Endothelial cell of umbilical vein (primary cell): ENCODE data around the gene C15orf40. TPM values are rescaled to one million over a fixed set of nuclear protein-coding genes. Genes with fewer than 3 reads are reported as not detected.

Experiments used
- BruUV-seq: library from RNA; stranded (reverse); fragments of 400-500 nt; replicated peaks from 2 replicates; lab custom pipeline; 2021; lab: Mats Ljungman, UMichigan
- CTCF ChIA-PET: fragments of 300-600, 350-600 bp; sonication (Branson Sonifier 250); formaldehyde crosslinking; loops from one replicate; lab custom pipeline; 2021; ENCODE audit warnings: antibody characterized with exemption, inconsistent platforms; lab: Charles Lee
- POLR2A ChIA-PET: fragments of 300-600, 350-600 bp; sonication (Branson Sonifier 250); formaldehyde crosslinking; loops from one replicate; lab custom pipeline; 2021; ENCODE audit warnings: antibody characterized with exemption, inconsistent platforms; lab: Charles Lee
- DNase-seq: peaks from one replicate; pipeline ENCODE4 v3.0.0-alpha.2; 2011; ENCODE audit warnings: low read depth, low spot score
- FAIRE-seq: peaks from 2 replicates; lab custom pipeline; 2011; peaks lifted over from hg19 to GRCh38; lab: Jason Lieb, UNC
- H2AFZ ChIP-seq: 2 replicates; pipeline ENCODE4 v1.6.0; 2012; ENCODE audit warnings: low read depth, low read length, control low read depth, inconsistent platforms
- H3K27ac ChIP-seq: 2 replicates; pipeline ENCODE4 v1.5.1; 2011; ENCODE audit warnings: low read depth, mild to moderate bottlenecking, control low read depth, low read length, moderate library complexity; ENCODE audit not compliant: insufficient read depth
- H3K27me3 ChIP-seq, 2 experiments: 2 replicates each; pipeline versions ENCODE4 v1.6.0 to v1.6.1; 2011; ENCODE audit warnings: low read length in 2 of 2, mixed read lengths in 1 of 2; ENCODE audit not compliant: control insufficient read depth in 2 of 2, insufficient read depth in 2 of 2
- H3K36me3 ChIP-seq, 2 experiments: 2 replicates in 1 of 2; 3 replicates in 1 of 2; pipeline ENCODE4 v1.5.1; 2011; ENCODE audit warnings: low read length in 2 of 2, mild to moderate bottlenecking in 1 of 2, moderate library complexity in 1 of 2; ENCODE audit not compliant: control insufficient read depth in 2 of 2, insufficient read depth in 2 of 2; ENCODE audit errors: extremely low read depth in 1 of 2
- H3K4me1 ChIP-seq: 3 replicates; pipeline ENCODE4 v1.5.1; 2011; ENCODE audit warnings: mild to moderate bottlenecking, low read length; ENCODE audit not compliant: control insufficient read depth, insufficient read depth; ENCODE audit errors: extremely low read depth
- H3K4me2 ChIP-seq: 2 replicates; pipeline ENCODE4 v1.6.1; 2011; ENCODE audit warnings: low read length, control low read depth, mixed read lengths; ENCODE audit not compliant: insufficient read depth
- H3K4me3 ChIP-seq, 3 experiments: fragments of 200-600 bp in 1 of 3; sonication (generic), shearing (Covaris generic) in 1 of 3; replicated peaks in 1 of 3; 2 replicates each; pipeline ENCODE4 v1.5.1; 2011 to 2016; ENCODE audit warnings: control low read depth in 3 of 3, low read length in 3 of 3, mild to moderate bottlenecking in 2 of 3, inconsistent platforms in 1 of 3, low read depth in 1 of 3, moderate library complexity in 1 of 3; ENCODE audit not compliant: insufficient read depth in 1 of 3
- H3K79me2 ChIP-seq: 2 replicates; pipeline ENCODE4 v1.6.0; 2012; ENCODE audit warnings: low read length, inconsistent platforms; ENCODE audit not compliant: control insufficient read depth, insufficient read depth
- H3K9ac ChIP-seq: replicated peaks from 2 replicates; pipeline ENCODE3; 2011; ENCODE audit warnings: low read length, control low read depth; ENCODE audit not compliant: insufficient read depth; ENCODE audit errors: extremely low read depth
- H3K9me1 ChIP-seq: replicated peaks from 3 replicates; pipeline ENCODE4 v1.6.0; 2011; ENCODE audit warnings: mild to moderate bottlenecking, low read length; ENCODE audit not compliant: control insufficient read depth, insufficient read depth; ENCODE audit errors: extremely low read depth
- H3K9me3 ChIP-seq: replicated peaks from 2 replicates; pipeline ENCODE4 v1.5.1; 2012; ENCODE audit warnings: low read length, inconsistent platforms; ENCODE audit not compliant: control insufficient read depth, insufficient read depth
- H4K20me1 ChIP-seq: replicated peaks from 2 replicates; pipeline ENCODE3; 2011; ENCODE audit warnings: mild to moderate bottlenecking, low read length; ENCODE audit not compliant: control insufficient read depth, insufficient read depth; ENCODE audit errors: extremely low read depth
- CTCF ChIP-seq, 2 donors: IDR thresholded peaks; 1 replicate in 1 of 2; 2 replicates in 1 of 2; pipeline ENCODE4 v1.5.1; 2011; ENCODE audit warnings: low read length in 2 of 2, mild to moderate bottlenecking in 2 of 2, moderate library complexity in 2 of 2, control low read depth in 1 of 2, inconsistent platforms in 1 of 2, low read depth in 1 of 2; ENCODE audit not compliant: insufficient read depth in 1 of 2; ENCODE audit errors: extremely low read depth in 1 of 2
- EZH2 ChIP-seq: IDR thresholded peaks from 2 replicates; pipeline ENCODE4 v1.6.1; 2012; ENCODE audit warnings: borderline replicate concordance, low read depth, mild to moderate bottlenecking, moderate library complexity, low read length, inconsistent platforms; ENCODE audit not compliant: severe bottlenecking
- FOS ChIP-seq: IDR thresholded peaks from 2 replicates; pipeline ENCODE4 v1.6.1; 2011; ENCODE audit warnings: mild to moderate bottlenecking, low read length, moderate library complexity, borderline replicate concordance; ENCODE audit not compliant: insufficient read depth
- GATA2 ChIP-seq: IDR thresholded peaks from 2 replicates; pipeline ENCODE4 v1.7.0; 2011; ENCODE audit warnings: low read depth, mild to moderate bottlenecking, moderate library complexity, mixed read lengths, low read length; ENCODE audit not compliant: insufficient read length, insufficient read depth
- JUN ChIP-seq: IDR thresholded peaks from 2 replicates; pipeline ENCODE4 v1.6.1; 2011; ENCODE audit warnings: borderline replicate concordance, low read depth; ENCODE audit not compliant: insufficient read length, insufficient read depth
- MAX ChIP-seq: IDR thresholded peaks from 2 replicates; pipeline ENCODE4 v1.6.1; 2011; ENCODE audit not compliant: insufficient read depth, insufficient read length
- MYC ChIP-seq: IDR thresholded peaks from one replicate; pipeline ENCODE4 v1.6.1; 2011; ENCODE audit warnings: mild to moderate bottlenecking, low read depth, low read length
- POLR2A ChIP-seq: IDR thresholded peaks from 2 replicates; pipeline ENCODE4 v1.6.1; 2012; ENCODE audit warnings: low read depth, mild to moderate bottlenecking, control low read depth, low read length
- POLR2AphosphoS5 ChIP-seq: IDR thresholded peaks from 2 replicates; pipeline ENCODE4 v1.6.1; 2012; ENCODE audit warnings: low read depth, mild to moderate bottlenecking, control low read depth, low read length, moderate library complexity; ENCODE audit not compliant: insufficient read depth
- dilution Hi-C: fragments of 300-500 bp; cut with MboI; formaldehyde crosslinking; loops from one replicate; pipeline ENCODE4 v1.15.0; 2019; ENCODE audit warnings: low sequenced_read_pairs; ENCODE audit not compliant: extremely low pct_ligation_motif_present
- intact Hi-C: fragments of 100-400 bp; cut with micrococcal nuclease; formaldehyde crosslinking; loops from one replicate; pipeline ENCODE4 v1.10.0; 2022
- polyA plus RNA-seq, 4 experiments: library from polyadenylated mRNA; depleted of rRNA in 3 of 4; stranded (reverse) in 3 of 4; unstranded in 1 of 4; fragments of >200 nt; gene quantifications; 2 replicates each; pipeline versions ENCODE4 v1.2.1 to v1.2.3, GENCODE V29; 2011 to 2012; ENCODE audit warnings: missing spikeins in 1 of 4
- total RNA-seq: library from RNA; stranded (reverse); gene quantifications from 2 replicates; pipeline ENCODE4 v1.2.3, GENCODE V29; 2021

The C15orf40 gene
- total and polyA plus RNA-seq, 2 donors (not counting 3 experiments of a cell fraction or from before 2014, with no cell fraction given) = 15.4 to 27.9 TPM

DNA sequence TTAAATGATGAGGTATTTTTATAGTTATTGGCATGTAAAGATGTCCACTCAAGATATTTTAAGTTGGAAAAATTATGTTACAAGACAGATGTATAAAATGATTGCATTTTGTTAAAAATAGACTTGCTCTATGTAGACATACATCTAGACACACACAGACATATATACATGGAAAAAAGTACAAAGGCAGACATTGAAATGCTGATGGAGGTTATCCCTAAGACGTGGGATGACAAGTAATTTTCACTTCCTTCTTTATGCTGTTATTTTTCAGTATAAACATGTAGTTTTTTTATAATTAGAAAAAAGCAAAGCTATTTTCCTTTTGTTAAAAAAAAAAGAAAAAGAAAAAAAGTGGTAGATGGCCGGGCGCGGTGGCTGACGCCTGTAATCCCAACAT is 66.1 kb downstream of the C15orf40 start:
- H3K4me2 ChIP-seq = no peak overlapping the region

More for the DNA sequence above, 66.1 kb downstream of the C15orf40 start:
- TF ChIP-seq EZH2 (no peak), JUN (no peak), MYC (no peak), FOS (no peak), POLR2A (no peak), CTCF (IDR thresholded peaks at IDR 0.05; ENCODE audit: extremely low read depth in 1 of 2, insufficient read depth in 1 of 2, low read depth in 1 of 2, low read length in 2 of 2) (no peak), GATA2 (no peak), MAX (no peak), POLR2AphosphoS5 (no peak)
- Histone ChIP-seq H3K36me3 (no peaks in the 10 kb centered on the region), H4K20me1 (no peaks in the 10 kb centered on the region), H3K4me1 (no peaks in the 10 kb centered on the region), H3K27ac (no peak overlapping the region), H3K9ac (no peak overlapping the region), H3K9me3 (no peaks in the 10 kb centered on the region), H3K79me2 (no peaks in the 10 kb centered on the region), H2AFZ (no peak overlapping the region), H3K4me3 (no peak overlapping the region), H3K9me1 (no peaks in the 10 kb centered on the region), H3K27me3 (peaks cover 5 to 10% of the 10 kb centered on the region in 2 experiments)
- ChIA-PET CTCF (no interaction called here), POLR2A (no interaction called here)
- intact Hi-C loops = no loop called here
- no TSS peak for BruUV-seq
- dilution Hi-C loops = no loop called here
- no peak for FAIRE-seq
- no peak for DNase-seq
